ENCODE data around the gene NCOA6.

The NCOA6 gene

DNA sequence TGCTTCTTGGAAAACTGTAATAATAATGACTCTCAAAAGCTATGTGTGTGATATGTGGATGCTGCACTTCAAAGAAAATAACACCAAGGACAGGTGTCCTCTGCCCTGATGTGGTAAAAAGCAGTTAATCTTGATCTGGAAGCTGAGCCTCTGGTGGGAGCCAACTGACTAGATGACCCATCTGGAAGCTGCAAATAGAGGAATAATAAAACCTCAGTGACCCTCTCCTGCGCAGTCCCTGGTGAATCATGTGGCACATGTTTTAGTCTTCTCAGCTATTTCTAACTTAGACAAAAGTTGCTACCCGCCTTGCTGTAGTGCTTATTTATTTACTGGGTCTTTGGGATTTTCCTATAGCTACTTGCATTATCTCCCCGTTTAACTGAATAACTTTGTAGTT, 74.0 kb downstream of the NCOA6 start:
- H3F3A ChIP-seq (ENCODE audit: control insufficient read depth, insufficient read depth): 0 out of 2 replicates have a peak, but pooled peaks cover 2% of the 10 kb centered on the region
- H3K36me3 ChIP-seq (ENCODE audit: control insufficient read depth, low read length): peaks cover 60% of the 10 kb centered on the region
- H3K27ac ChIP-seq (ENCODE audit: low read depth, low read length): no peak overlapping the region
- no peaks in the 10 kb centered on the region for H3K9me3 ChIP-seq (ENCODE audit: control insufficient read depth, insufficient read depth, low read length)
- H3K4me1 ChIP-seq (ENCODE audit: control insufficient read depth, low read length): no peaks in the 10 kb centered on the region
- H3K27me3 ChIP-seq (ENCODE audit: control insufficient read depth, low read length): no peaks in the 10 kb centered on the region
- H3K4me3 ChIP-seq (ENCODE audit: low read length): no peak overlapping the region
- no peak overlapping the region for H3K4me2 ChIP-seq (ENCODE audit: low read length)
- no peaks in the 10 kb centered on the region for H3K79me2 ChIP-seq (ENCODE audit: control insufficient read depth, low read length)
- H4K20me1 ChIP-seq (ENCODE audit: control insufficient read depth, insufficient read depth, low read depth, low read length): no peaks in the 10 kb centered on the region
- TF ChIP-seq EZH2phosphoT487 (IDR thresholded peaks at IDR 0.05; ENCODE audit: borderline replicate concordance, low read length): no peak
- TF ChIP-seq, protein P1, sequence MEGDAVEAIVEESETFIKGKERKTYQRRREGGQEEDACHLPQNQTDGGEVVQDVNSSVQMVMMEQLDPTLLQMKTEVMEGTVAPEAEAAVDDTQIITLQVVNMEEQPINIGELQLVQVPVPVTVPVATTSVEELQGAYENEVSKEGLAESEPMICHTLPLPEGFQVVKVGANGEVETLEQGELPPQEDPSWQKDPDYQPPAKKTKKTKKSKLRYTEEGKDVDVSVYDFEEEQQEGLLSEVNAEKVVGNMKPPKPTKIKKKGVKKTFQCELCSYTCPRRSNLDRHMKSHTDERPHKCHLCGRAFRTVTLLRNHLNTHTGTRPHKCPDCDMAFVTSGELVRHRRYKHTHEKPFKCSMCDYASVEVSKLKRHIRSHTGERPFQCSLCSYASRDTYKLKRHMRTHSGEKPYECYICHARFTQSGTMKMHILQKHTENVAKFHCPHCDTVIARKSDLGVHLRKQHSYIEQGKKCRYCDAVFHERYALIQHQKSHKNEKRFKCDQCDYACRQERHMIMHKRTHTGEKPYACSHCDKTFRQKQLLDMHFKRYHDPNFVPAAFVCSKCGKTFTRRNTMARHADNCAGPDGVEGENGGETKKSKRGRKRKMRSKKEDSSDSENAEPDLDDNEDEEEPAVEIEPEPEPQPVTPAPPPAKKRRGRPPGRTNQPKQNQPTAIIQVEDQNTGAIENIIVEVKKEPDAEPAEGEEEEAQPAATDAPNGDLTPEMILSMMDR (IDR thresholded peaks at IDR 0.05; ENCODE audit: low read depth, low read length, poor library complexity, severe bottlenecking): no peak
- no peaks in the 10 kb centered on the region for H3K9me2 ChIP-seq (replicated peaks; ENCODE audit: control insufficient read depth, low read length)

DNA sequence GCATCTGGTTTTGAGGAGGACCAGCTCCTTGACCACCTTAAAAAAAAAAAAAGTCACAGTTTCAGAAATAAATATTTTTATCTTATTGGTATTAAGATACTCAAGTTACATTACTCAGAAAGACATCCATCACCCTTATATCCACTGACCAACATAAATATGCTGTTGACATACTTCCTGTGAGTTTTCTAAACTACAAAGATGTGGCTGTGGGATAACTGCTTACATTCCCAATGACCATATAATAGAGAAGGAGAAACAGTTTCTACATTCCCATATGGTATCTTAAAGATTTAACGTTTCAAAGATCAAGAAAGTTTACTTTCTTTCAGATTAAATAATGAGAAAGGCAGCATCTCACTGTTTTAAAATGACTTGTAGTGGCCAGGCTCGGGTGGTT, 75.0 kb downstream of the NCOA6 start:
- no peaks in the 10 kb centered on the region for H3K79me2 ChIP-seq (ENCODE audit: control insufficient read depth, low read length)
- no peak overlapping the region for H3K4me3 ChIP-seq (ENCODE audit: low read length)
- TF ChIP-seq, protein P1 (IDR thresholded peaks at IDR 0.05; ENCODE audit: low read depth, low read length, poor library complexity, severe bottlenecking): no peak
- no peak for TF ChIP-seq EZH2phosphoT487 (IDR thresholded peaks at IDR 0.05; ENCODE audit: borderline replicate concordance, low read length)
- peaks cover 65% of the 10 kb centered on the region for H3K36me3 ChIP-seq (ENCODE audit: control insufficient read depth, low read length)
- H3F3A ChIP-seq (ENCODE audit: control insufficient read depth, insufficient read depth): 0 out of 2 replicates have a peak, but pooled peaks cover 2% of the 10 kb centered on the region
- H3K4me2 ChIP-seq (ENCODE audit: low read length): no peak overlapping the region
- H3K9me2 ChIP-seq (replicated peaks; ENCODE audit: control insufficient read depth, low read length): no peaks in the 10 kb centered on the region
- no peaks in the 10 kb centered on the region for H3K9me3 ChIP-seq (ENCODE audit: control insufficient read depth, insufficient read depth, low read length)
- no peaks in the 10 kb centered on the region for H3K27me3 ChIP-seq (ENCODE audit: control insufficient read depth, low read length)
- no peaks in the 10 kb centered on the region for H3K4me1 ChIP-seq (ENCODE audit: control insufficient read depth, low read length)
- no peaks in the 10 kb centered on the region for H4K20me1 ChIP-seq (ENCODE audit: control insufficient read depth, insufficient read depth, low read depth, low read length)
- no peak overlapping the region for H3K27ac ChIP-seq (ENCODE audit: low read depth, low read length)

DNA sequence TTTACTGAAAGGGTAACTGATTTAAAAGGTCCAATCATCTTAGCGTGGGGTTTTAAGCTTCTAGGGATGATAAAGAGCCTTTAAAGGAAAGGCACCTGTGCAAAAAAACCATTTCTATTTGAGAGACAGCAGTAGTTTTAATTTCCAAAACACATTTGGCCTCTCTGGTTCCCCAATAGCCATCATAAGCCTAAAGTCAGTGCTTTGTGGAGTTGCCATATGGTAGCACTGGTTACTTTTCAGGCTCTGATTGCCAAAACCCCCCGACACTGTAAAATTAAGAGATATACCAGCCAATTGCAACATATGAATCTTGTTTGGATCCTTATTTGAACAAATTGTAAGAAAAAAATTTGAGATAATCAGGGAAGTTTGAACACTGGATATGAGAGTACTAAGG, 76.7 kb downstream of the NCOA6 start:
- H3K27me3 ChIP-seq (ENCODE audit: control insufficient read depth, low read length): no peaks in the 10 kb centered on the region
- H3F3A ChIP-seq (ENCODE audit: control insufficient read depth, insufficient read depth): 0 out of 2 replicates have a peak, but pooled peaks cover 2% of the 10 kb centered on the region
- no peaks in the 10 kb centered on the region for H3K79me2 ChIP-seq (ENCODE audit: control insufficient read depth, low read length)
- no peak overlapping the region for H3K4me3 ChIP-seq (ENCODE audit: low read length)
- H3K4me1 ChIP-seq (ENCODE audit: control insufficient read depth, low read length): no peaks in the 10 kb centered on the region
- H3K36me3 ChIP-seq (ENCODE audit: control insufficient read depth, low read length): peaks cover 64% of the 10 kb centered on the region
- no peaks in the 10 kb centered on the region for H3K9me3 ChIP-seq (ENCODE audit: control insufficient read depth, insufficient read depth, low read length)
- H4K20me1 ChIP-seq (ENCODE audit: control insufficient read depth, insufficient read depth, low read depth, low read length): no peaks in the 10 kb centered on the region
- H3K27ac ChIP-seq (ENCODE audit: low read depth, low read length): no peak overlapping the region
- H3K4me2 ChIP-seq (ENCODE audit: low read length): no peak overlapping the region
- TF ChIP-seq EZH2phosphoT487 (IDR thresholded peaks at IDR 0.05; ENCODE audit: borderline replicate concordance, low read length): no peak
- TF ChIP-seq, protein P1 (IDR thresholded peaks at IDR 0.05; ENCODE audit: low read depth, low read length, poor library complexity, severe bottlenecking): no peak
- no peaks in the 10 kb centered on the region for H3K9me2 ChIP-seq (replicated peaks; ENCODE audit: control insufficient read depth, low read length)

All from DOHH2 (cell line).